A549 (cell line): Measurements from ENCODE around the gene LCNL1.
"Not testable (repeated sequence)": the region's sequence is repeated elsewhere in the genome, so short reads cannot be mapped to it uniquely, and the experiment has no call there.

Experiments
- CTCF ChIP-seq: fragments of >200 bp; sonication (Bioruptor Twin); formaldehyde crosslinking; IDR thresholded peaks from 3 replicates; pipeline ENCODE4 v1.5.1; 2016
- PHF8 ChIP-seq: fragments of 200-600 bp; sonication (generic); IDR thresholded peaks from 2 replicates; pipeline ENCODE4 v1.6.1; 2016; ENCODE audit warnings: low read depth, mild to moderate bottlenecking, antibody characterized with exemption, moderate library complexity, borderline replicate concordance
- POLR2A ChIP-seq: IDR thresholded peaks from 2 replicates; pipeline ENCODE4 v1.6.1; 2012; ENCODE audit warnings: mild to moderate bottlenecking, low read length
- RAD21 ChIP-seq, 2 experiments: fragments of >200 bp in 1 of 2; sonication (Bioruptor Twin) in 1 of 2; formaldehyde crosslinking in 1 of 2; IDR thresholded peaks in 1 of 2; conservative IDR thresholded peaks in 1 of 2; 2 replicates in 1 of 2; 3 replicates in 1 of 2; pipeline ENCODE4 v1.6.1; 2012 to 2018; ENCODE audit warnings: inconsistent platforms in 1 of 2
- SMC3 ChIP-seq: fragments of >200 bp; sonication (Bioruptor Twin); formaldehyde crosslinking; IDR thresholded peaks from 3 replicates; pipeline ENCODE4 v1.6.1; 2018; ENCODE audit warnings: inconsistent platforms
- TF ChIP-seq, protein P1 (sequence below): fragments of 150-350 bp; IDR thresholded peaks from 2 replicates; pipeline ENCODE4 v1.6.1; 2014; ENCODE audit warnings: low read depth, mild to moderate bottlenecking, low read length

- TF ChIP-seq SMC3; PHF8; RAD21 (conservative IDR thresholded peaks at IDR 0.05 in 1 of 2, IDR thresholded peaks at IDR 0.05 in 1 of 2); CTCF; POLR2A: not testable (repeated sequence)
- TF ChIP-seq, protein P1, sequence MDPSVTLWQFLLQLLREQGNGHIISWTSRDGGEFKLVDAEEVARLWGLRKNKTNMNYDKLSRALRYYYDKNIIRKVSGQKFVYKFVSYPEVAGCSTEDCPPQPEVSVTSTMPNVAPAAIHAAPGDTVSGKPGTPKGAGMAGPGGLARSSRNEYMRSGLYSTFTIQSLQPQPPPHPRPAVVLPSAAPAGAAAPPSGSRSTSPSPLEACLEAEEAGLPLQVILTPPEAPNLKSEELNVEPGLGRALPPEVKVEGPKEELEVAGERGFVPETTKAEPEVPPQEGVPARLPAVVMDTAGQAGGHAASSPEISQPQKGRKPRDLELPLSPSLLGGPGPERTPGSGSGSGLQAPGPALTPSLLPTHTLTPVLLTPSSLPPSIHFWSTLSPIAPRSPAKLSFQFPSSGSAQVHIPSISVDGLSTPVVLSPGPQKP: not testable (repeated sequence)
Observed at GRCh38 chr9:137033481-137033880, 50.7 kb downstream of the LCNL1 start.
